ENCODE results near the gene CCND1.

CCND1 gene

GRCh38 chr11:69641681-69642548 lies 959 bp downstream of the CCND1 start:
- no peak for DNase-seq (ENCODE audit: low read depth)

DNA sequence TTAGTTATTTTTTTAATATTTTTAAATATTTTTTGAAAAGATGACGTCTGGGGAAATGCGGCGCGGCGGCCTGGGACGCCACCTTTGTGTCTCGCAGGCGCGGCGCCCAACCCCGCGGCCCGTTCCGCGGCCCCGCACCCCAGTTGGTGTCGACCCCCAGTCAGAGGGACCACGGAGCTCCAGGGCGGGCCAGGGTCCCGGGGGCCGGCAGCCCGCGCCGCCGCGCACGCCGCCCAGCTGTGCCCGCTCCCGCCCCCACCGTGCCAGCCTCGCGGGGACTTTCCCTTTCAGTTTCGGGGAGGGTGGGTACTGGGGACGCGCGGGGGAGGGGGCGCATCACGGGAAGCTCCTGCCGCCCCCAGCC lies 1.6 kb downstream of the CCND1 start:
- DNase-seq (ENCODE audit: low read depth) = no peak

DNA sequence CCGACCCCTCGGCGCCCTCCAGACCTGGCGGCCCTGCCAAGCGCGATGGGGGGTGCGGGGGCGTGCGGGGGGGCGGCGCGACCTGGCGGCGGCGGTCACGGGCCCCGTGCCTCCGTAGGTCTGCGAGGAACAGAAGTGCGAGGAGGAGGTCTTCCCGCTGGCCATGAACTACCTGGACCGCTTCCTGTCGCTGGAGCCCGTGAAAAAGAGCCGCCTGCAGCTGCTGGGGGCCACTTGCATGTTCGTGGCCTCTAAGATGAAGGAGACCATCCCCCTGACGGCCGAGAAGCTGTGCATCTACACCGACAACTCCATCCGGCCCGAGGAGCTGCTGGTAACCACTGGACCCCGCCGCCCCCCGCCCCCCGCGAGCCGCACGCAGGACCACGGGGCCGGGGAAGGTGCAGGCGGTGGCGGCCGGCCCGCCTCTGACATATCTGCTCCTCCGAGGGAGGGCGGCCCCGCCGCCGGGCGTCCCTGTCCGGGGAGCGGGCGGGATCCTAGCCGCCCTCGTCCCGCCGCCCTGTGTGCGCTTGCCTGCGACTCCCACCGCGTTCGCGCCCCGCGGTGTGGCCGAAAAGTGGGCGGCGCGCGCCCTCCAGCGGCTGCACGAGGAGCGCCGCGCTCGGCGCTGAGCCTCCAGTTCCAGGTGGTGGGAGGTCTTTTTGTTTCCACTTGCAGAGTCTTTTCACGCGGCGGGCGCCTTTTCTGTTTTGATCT lies 2.1 kb downstream of the CCND1 start:
- DNase-seq (ENCODE audit: low read depth) = peak; percentile 52

- DNase-seq (ENCODE audit: low read depth) = no peak
These were observed 2.7 kb downstream of the CCND1 start for GRCh38 chr11:69643646-69644045.

DNA sequence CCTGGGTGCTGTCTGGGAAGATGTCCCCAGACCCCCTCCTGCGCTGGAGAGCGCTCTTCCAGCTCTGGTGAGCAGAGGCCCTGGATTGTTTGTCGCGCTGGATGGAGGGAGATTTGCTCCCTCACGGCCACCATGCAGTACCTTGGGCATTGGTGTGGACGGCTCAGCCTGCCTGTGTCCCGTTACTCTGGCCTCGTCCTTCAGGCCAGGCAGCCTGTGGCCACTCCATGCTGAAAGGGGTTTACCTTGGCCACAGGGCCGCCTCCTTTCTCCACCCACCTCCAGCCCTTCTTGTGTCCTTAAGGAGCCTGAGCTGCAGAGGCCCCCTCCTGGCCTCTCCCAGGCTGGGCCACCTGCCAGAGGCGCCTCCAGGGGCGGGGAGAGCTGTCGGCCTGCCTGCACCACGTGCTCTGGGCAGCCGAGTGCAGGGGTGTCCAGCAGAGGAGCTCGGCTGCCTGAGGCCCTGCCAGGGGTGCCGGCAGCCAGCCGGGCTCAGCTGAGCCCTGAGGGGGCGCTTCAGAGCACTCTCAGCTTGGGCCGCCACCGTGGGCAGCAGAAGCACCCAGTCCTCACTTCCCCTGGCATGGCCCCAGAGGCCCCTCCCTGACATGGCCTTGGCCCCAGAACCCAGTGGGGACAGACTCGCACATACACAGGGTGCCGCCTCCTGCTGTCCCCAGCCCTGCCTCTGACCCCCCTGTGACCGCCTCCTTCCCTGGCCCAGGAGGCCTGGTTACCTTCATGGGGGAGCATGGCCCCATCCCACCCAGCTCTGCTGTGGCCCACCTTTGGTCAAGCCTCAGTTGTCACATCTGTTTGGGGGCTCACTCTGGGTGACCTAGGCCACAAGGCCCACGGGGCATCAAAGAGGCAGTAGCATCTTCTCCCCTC lies 3.4 kb downstream of the CCND1 start:
- DNase-seq (ENCODE audit: low read depth) = no peak

GRCh38 chr11:69644962-69645675 lies 4.2 kb downstream of the CCND1 start:
- DNase-seq (ENCODE audit: low read depth) = no peak

DNA sequence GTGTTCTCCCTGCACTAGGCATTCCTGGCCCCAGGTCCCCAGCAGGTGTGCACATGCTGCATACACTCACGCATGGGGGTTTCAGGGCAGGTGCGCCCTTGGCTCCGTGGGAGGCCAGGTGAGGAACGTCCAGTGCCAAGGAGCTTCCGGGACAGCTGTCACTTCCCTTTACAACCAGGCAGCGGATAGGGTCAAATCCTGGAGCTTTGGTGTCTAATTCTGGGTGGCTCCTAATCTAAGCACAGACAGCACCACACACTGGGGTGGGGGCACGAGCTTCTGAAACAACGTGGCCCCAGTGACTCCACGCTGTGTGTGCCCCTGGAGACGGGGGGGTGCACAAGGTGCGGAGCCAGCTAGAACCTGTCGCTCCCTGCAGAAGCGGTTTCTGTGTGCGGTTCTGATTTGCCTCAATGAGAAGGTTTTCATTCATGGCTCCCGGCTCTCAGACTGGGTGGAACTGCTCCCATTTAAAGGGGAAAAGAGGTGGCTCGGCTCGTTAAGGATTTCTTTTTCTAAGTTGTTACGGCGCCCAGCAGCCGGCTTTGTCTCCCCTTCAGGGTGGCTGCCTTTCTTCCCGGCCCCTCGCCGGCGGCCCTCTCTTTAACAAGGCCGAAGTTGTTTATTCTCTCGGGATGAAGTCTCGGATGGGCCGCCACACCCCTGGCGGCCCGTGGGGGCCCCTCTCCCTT lies 5.0 kb downstream of the CCND1 start:
- DNase-seq (ENCODE audit: low read depth) = no peak

DNA sequence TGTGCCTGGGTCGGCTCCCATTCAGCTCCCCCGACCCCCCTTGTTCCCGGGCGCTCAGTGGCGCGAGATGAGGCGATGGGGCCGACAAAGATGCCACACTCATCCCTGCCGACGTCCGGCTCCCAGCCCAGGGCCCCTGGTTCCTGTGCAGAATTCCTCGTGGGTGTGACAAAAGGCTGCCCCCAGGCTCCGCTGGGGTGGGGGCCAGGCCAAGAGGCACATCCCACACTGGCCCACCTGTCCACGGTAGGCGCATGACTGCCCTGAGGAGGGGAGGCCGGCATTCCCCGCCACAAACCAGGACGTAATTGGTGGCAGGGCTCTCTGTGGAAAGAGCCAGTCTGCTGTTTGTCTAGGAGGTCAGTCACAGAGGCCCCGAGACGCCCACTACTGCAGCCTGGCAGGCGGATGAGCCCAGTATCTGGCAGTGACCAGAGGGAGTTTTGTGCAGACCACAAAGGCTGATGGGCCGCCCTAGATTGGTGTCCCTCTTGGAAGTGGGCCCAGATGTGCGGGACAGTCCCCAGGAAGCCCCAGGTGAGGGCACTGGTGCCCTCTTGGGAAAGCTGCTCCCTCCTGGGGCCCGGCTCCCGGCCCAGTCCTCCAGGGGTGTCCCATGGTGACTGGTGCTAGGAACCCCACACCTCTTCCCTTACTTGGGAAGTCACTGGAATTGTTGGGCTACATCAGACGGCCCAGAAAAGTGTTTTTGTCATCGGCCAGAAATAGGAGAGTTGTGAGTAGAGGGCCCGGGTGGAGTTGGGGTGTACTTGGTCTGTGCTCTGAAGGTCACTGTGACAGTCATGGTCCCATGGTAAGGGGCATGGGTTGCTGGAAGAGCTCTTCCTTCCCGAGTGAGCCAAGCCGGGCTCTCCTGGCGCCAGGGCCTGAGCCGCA lies 5.8 kb downstream of the CCND1 start:
- DNase-seq (ENCODE audit: low read depth) = no peak

GRCh38 chr11:69647390-69647748 lies 6.4 kb downstream of the CCND1 start:
- DNase-seq (ENCODE audit: low read depth) = no peak

DNA sequence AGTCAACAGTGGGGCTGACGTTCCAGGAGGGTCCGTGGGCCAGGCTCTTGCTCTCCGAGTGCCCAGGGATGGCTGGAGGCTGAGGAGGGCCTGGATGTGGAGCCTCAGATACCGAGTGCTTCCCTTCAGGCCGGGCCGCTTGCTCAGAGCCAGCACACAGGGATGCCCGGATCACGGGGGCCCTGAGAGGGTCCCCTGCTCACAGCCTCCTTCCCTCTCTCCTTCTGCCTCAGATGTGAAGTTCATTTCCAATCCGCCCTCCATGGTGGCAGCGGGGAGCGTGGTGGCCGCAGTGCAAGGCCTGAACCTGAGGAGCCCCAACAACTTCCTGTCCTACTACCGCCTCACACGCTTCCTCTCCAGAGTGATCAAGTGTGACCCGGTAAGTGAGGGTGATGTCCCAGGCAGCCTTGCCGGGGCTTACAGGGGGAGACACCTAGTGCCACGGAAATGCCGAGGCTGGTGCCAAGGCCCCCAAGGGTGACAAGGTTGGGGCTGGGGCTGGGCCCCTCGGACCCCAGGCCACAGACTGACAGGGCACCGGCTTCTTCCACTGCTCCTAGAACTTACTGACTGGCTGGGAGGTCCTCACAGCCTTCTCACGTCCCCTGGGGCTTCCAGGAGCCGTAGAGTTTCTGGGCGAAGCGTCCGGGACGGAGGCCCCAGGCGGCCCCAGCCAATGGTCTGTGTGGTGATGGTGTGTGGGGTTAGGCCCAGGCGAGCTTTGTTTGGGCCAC lies 7.0 kb downstream of the CCND1 start:
- DNase-seq (ENCODE audit: low read depth) = no peak

GRCh38 chr11:69648679-69649575 lies 8.0 kb downstream of the CCND1 start:
- DNase-seq (ENCODE audit: low read depth) = no peak

DNA sequence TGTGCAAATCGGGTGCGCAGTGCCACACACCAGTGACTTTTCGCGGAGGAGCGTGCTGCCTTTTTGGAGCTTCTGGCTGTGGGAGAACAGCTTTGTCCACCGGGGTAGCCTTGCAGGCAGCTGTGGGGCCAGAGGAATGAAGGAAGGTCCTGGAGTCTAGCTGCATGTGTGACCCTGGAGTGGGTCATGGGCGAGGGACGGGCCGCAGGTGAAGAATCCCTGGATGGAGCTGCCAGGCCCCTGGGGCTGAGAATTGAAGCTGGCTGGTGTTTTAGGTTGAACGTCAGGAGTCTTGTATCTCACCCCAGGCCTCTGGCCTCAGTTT lies 8.6 kb downstream of the CCND1 start:
- DNase-seq (ENCODE audit: low read depth) = no peak

GRCh38 chr11:69650081-69650831 lies 9.3 kb downstream of the CCND1 start:
- DNase-seq (ENCODE audit: low read depth) = no peak

- DNase-seq (ENCODE audit: low read depth) = no peak
These were observed 9.9 kb downstream of the CCND1 start for GRCh38 chr11:69650832-69651344.

- no peak for DNase-seq (ENCODE audit: low read depth)
These were observed 11.1 kb downstream of the CCND1 start for GRCh38 chr11:69651834-69652620.

- DNase-seq (ENCODE audit: low read depth) = no peak
These were observed 12.0 kb downstream of the CCND1 start for GRCh38 chr11:69652999-69653398.

DNA sequence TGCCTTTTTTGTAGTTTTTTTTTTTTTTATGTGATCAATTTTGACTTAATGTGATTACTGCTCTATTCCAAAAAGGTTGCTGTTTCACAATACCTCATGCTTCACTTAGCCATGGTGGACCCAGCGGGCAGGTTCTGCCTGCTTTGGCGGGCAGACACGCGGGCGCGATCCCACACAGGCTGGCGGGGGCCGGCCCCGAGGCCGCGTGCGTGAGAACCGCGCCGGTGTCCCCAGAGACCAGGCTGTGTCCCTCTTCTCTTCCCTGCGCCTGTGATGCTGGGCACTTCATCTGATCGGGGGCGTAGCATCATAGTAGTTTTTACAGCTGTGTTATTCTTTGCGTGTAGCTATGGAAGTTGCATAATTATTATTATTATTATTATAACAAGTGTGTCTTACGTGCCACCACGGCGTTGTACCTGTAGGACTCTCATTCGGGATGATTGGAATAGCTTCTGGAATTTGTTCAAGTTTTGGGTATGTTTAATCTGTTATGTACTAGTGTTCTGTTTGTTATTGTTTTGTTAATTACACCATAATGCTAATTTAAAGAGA lies 12.5 kb downstream of the CCND1 start:
- no peak for DNase-seq (ENCODE audit: low read depth)

All from stimulated activated CD8-positive, alpha-beta memory T cell treated with anti-CD3 and anti-CD28 coated beads, Interleukin-7, amount 100 ng/mL, for 24 hours (primary cell).